Measurements from ENCODE around the gene LAPTM4A.
"Not testable (repeated sequence)": the region's sequence is repeated elsewhere in the genome, so short reads cannot be mapped to it uniquely, and the experiment has no call there.

Gene LAPTM4A

DNA sequence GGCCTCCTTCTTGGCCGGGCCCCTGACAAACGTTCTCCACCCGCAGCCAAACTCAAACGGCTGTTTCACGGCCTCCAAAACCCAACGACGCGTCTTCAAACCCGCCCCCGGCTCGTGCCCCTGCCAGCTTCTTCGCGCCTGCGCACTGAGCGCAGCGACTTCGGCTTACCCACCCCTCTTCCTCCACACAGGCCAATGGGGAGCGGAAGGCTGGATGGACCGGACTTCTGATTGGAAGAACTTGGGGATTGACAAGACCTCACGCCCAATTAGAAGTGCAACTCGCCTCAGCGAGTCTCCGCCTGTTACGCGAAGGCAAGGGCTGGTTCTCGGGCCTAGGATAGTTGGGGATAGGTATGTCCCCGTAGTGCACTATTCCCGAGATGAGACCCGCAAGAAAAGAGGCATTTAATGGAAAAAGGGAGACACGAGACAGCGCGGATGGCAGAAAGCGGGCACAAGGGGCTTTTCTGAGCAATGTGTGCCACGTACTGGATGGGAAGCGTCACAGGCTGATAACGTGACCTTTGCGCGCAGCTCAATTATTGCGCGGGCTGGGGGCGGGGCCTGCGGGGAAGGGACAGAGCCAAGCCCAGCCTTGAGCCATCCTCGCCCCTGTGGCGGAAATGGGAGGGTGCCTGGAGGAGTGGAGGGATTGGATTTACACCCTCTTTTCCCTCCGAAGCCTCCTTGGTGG is at the start of gene LAPTM4A:
Gene LAPTM4A, minus strand, starts transcription at position 97 of the 697 bp plus-strand sequence. CDS start 108 bp downstream, outside the sequence.
- DNase-seq (ENCODE audit: low spot score) = peak; percentile 99

DNA sequence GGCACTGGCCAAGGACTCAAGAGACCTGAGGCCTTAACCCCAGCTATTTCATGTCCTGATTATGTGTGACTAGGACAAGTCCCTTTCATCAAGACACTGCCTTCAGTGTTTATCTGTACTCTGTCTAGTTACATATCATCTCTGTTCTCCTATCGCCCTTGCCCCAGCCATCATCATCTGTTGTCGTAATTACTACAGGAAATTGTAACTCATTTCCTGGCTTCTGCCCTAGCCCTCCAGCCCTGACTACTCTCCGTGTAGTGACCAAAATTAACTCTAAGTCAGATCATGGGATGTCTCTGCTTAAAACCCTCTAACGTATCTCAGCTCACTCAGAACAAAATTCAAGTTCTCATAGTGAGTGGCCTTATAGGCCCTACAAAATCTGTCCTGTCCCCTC is 49.3 kb upstream of the LAPTM4A start:
- no peak for DNase-seq (ENCODE audit: low spot score)

DNA sequence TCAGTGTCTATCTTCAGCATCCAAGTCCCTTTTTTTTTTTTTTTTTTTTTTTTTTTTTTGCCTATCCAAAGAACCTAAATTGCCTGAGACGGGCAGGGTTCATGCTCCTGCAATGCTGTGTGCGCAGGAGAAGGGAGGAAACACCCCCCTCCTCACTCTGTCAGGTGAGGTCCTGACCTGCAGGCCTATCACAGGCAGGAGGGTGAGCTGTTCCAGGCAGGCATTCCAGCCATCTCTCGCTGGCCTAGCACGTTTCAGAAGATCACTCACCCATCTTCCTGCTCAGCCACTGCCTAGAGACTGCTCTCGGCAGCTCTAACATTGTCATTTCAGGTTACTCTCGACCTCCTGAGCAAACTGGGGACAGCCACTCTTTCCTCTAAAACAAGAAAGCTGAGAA is 48.4 kb upstream of the LAPTM4A start:
- no peak for DNase-seq (ENCODE audit: low spot score)

DNA sequence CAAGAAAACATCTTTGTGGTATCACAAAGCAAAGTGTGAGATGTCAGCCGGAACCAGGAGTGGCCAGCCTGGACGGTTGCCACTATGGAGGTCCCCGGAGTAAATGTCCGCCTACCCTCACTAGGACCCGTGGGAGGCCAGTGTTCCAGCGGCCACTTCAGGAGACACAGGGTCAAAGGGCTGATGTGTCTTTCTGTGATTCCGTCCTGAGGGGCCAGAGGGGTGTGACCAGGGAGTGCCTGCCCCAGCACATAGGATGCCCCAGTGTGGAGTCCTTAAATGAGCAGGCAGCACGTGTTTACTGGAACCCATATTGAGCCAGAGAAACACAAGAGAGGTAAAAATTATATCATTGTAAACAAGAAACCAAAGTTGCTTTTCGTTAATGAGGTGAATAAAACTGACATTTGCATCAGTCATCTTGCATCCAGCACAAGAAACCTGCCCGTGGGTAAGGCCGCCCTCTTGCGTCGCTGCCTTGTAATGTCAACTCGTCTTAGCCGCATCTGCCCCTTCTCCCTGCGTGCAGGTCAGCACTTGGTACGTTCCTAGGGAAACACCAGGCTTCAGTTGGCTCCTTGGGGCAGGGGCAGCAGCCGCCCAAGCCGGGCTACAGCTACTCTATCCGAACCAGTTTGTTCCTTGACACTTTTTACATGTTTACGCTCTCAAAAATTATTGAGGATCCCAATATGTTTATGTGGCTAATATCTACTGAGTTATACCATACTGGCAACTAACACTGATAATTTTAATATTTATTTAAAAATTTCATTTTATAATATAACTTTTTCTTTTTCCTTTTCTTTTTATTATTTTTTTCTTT is 46.7 kb upstream of the LAPTM4A start:
- peak; percentile 88 for DNase-seq (ENCODE audit: low spot score)

DNA sequence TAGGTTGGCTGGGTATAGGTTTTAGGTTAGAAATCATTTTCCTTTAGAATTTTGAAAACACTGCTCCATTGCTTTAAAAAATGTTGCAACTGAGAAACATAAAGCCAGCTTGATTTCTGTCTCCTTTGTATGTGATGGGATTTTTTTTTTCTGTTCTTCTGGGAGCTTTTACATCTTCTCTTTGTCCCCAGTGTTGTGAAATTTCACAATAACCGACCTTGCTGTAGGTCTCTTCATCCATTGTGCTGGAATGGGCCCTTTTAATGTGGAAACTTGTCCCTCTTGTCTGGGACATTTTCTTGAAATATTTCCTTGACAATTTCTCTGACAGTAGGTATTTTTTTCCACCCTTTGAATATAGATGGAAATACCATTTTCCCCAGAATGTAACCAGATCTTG is 44.0 kb upstream of the LAPTM4A start:
- DNase-seq (ENCODE audit: low spot score) = no peak

DNA sequence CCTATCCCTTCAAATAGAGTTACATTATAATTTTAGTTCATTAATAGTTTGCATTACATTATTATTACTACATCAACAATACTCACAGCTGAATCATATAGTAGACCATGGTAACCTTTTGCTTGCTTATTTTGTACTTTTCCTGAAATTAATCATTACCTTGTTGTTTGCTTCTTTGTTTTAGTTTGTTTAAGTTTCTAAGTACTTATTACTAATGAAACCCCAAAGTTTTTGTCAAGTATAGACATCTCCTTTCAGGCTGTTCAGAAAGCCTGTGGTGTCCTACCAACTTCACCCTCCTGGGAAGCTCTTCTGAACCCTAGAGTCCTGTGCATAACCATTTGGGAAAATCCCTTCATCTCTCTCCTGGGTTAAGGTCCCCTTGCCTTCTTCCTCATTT is 43.5 kb upstream of the LAPTM4A start:
- no peak for DNase-seq (ENCODE audit: low spot score)

DNA sequence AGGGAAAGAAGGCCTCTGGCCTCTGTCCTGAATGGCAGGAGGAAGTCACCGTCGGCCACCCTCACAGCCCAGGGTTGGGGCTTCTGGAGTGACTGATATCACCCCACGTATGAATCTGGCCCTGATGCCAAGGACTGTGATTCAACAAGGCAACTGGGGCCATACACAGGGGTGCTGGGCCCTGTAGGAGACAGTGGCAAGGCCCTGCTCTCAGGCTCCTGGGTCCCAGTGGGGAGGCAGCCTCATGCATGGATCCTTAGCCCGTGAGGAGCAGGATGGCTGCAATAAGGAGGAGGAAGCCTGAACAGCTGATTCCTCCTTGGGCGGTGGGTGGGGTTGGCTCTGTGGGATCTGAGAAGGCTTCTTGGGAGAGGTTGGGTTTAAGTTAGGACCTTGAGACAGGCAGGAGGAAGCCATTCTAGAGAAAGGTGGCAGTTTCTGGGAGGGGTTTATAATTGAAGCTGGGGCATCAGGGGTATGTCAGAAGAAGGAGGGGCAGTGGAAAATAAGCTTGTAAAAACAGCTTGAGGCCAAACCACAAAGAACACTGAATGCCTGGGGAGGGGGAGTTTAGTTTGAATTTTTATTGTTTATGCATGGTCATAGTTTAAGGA is 42.8 kb upstream of the LAPTM4A start:
- DNase-seq (ENCODE audit: low spot score) = no peak

DNA sequence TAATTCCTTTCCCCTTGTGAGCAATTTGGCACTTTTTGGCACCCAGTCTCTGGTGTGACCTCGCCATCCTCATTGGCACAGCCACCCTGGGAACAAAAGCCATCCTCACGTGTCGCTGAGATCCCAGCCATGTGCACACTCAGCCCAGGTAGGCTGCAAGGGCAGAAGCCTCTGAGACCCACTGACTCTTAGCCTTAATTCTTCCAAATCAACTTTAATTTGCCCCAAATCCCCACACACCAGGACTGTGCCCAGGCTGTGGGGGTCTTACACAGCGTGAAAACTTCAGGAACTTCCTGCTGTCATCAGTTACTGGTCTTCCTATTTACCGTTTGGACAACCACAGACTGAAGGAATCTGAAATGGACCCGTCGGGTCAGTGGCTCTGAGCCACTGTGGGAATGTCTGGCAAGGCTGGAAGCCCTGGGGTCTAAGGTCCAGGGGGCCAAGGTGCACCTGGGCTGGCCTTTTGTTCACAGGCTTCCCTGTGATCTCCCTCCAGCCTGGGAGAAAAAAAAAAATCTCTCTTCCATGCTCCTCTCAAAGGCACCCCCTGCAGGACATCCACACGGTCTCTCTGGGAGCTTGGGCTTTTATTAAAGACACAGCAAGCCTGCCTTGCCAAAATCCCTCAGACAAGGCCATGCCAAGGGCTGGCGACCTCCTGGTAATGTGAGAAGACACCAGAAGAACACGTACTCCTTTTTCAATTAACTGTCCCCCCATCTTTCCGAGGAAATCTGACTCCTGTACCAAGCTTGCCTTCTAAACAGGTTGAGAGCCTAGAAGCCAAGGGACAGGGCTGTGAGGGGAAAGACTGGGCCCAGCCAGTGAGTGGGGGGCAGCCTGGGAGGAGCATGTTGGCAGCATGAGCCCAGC is 42.1 kb upstream of the LAPTM4A start:
- DNase-seq (ENCODE audit: low spot score) = no peak

DNA sequence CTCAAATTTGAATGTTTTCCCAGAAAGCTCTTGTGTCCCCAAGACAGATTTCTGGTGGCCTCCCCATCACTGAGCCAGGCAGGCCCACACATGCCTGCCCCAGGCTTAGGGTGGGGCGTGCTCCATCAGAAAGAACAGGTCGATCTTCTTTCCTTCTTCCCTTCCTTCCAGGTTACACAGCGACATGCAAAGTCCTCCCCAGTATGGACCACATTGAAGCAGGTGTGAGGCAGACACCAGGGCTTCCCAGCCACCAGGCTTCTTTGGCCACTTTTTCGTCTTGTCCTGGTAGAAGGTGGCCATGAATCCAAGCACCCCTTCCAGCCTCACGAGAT is 41.4 kb upstream of the LAPTM4A start:
- no peak for DNase-seq (ENCODE audit: low spot score)

DNA sequence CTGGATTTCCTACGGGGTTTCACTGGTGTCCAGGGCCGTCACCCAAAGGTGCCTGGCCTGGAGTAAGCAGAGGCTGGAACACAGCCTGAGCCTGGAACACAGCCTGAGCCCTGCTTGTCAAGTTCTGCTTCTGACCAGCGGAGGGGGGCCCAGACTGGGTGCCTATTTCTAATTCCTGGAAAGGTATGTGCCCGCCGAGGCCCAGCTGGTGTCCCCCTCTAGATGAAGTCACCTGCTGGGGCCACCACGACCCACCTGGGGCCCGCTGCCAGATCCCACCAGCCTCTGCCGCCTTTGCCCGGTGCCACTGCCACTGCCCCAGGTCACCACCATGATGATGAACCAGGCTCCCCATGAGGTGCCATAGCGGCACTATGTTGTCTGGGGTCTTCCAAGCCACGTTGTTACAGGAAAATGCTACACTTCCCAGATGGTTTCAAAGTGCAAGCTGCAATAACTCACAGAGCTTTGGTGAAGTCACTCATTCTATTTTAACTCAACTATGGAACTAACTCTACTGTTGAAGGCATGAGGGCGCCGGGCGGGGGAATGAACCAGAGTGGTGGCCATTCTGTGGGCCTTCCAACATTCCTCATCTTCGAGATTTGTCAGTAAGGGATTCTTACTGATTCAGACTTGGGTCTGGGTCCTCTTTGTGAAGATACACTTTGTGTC is 40.9 kb upstream of the LAPTM4A start:
- no peak for DNase-seq (ENCODE audit: low spot score)

DNA sequence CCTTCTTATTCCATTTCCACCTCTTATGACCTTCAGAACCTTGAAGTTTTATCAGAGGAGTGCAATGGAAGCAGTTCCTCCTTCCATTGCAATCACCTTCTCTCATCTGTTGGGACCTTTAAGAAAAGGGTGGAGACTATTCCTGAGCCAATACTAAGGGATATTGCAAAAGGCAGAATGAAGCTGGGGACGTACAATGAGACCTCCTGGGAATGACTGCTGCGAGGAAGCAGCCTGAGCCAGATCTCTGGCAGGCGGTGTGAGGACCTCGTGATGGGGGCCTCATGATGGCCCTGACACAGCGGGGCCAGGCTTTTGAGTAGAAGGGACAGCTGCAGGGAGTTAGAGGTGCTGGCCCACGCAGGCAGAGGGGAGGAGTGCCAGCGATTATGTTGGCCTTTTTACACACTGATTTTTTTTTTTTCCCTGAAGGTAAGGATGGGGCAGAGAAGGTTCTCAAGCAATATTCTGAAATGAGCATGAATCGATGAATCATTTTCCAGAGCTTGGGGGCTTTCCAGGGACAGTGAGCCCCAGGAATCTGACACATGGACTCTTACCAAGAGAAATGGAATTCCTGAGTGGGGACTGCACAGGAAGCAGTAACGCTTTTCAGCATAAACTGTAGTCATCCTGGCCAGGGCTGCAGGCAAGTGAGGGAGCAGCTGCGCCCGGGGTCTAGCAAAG is 40.0 kb upstream of the LAPTM4A start:
- peak; percentile 86 for DNase-seq (ENCODE audit: low spot score)

DNA sequence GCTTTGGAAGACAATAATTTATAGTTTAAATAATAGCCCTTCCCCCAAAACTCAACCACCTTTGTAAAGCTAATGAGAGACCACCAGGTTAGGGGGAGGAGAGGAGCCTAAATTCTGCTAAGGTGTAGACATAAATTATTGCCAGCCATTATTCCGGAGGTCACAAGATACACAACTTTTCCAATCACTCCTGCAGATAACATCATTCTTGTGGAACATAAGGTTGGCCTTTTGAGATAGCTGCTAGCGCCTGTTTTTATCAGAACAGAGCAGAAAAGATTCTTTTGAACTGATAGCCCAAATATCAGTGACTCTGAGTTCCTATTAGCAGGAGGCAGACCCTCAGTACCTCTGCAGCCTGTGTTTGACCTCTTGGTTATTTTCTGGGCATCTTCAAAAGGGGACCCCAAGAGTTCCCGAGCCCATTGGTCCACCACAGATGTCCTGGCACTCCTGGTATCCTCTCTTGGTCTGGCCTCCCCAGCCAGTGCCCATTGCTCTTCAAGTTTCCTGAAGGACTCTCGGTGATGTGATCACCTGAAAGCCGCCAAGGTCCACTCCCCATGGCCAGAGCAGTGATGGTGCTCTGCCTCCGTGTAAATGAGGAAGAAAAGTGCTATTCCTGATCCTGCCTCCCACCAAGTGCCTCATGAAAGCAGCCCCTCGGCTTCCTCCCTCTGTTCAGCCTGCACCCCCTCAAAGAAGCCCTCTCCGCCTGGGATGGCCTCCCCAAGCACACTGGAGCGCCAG is 38.5 kb upstream of the LAPTM4A start:
- no peak for DNase-seq (ENCODE audit: low spot score)

DNA sequence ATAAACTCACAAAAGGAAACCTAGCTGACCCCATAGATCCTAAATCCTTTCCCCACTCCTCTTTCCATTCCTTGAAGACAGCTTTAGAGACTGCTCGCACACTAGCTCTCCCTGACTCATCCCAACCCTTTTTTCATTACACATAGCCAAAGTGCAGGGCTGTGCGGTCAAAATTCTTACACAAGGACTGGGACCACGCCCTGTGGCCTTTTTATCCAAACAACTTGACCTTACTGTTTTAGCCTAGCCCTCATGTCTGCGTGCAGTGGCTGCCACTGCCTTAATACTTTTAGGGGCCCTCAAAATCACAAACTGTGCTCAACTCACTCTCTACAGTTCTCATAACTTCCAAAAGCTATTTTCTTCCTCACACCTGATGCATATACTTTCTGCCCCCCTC is 34.5 kb upstream of the LAPTM4A start:
- not testable (repeated sequence) for DNase-seq (ENCODE audit: low spot score)

DNA sequence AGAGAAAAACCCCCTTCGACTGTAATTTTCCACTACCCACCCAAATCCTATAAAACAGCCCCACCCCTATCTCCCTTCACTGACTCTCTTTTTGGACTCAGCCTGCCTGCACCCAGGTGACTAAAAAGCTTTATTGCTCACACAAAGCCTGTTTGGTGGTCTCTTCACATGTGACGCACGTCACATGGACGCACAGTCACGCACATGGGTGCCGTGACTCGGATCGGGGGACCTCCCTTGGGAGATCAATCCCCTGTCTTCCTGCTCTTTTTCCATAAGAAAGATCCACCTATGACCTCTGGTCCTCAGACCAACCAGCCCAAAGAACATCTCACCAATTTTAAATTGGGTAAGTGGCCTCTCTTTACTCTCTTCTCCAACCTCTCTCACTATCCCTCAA is 31.4 kb upstream of the LAPTM4A start:
- DNase-seq (ENCODE audit: low spot score) = not testable (repeated sequence)

DNA sequence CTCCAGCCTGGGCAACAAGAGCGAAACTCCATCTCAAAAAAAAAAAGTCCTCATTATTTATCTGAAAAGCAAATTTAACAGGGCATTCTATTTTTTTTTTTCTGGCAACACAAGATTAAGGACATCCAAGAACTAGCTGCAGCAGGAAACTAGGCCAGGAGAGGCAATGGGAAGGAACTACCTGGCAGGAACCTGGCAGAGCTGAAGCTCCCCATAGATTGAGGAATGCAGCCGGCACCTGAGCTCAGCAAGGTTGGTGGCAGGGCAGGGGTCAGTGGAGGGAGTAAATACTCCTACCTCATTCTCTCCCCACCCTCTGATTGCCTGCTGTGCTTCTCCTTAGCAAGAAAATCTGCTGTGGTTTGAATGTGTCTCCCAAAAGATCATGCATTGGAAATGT is 30.4 kb upstream of the LAPTM4A start:
- DNase-seq (ENCODE audit: low spot score) = no peak

DNA sequence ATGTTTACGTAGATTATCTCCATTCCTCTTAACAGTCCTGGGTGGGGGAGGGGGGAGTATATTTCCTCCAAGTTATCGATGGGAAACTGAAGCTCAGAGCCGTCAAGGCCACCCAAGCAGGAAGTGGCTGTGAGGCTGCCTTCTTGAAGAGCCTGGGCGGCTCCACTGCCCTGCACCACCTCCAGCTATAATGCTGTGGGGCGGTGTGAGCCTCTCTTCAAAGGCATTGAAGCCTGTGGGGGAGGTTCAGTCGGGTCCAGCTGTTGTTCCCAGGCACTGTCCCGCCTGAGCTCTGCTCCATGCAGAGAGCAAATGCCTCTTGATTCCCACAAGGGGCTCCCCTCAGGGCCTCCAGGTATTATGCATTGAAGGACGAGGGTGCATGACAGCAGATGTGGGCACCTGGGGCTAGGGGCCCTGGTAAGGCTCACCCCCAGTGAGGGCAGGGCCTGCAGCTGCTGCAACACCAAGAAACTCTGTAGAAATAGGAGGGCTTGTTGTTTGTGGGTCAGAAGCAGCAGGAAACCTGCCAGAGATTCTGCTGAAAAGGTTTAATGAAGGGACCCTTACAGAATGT is 29.5 kb upstream of the LAPTM4A start:
- no peak for DNase-seq (ENCODE audit: low spot score)

DNA sequence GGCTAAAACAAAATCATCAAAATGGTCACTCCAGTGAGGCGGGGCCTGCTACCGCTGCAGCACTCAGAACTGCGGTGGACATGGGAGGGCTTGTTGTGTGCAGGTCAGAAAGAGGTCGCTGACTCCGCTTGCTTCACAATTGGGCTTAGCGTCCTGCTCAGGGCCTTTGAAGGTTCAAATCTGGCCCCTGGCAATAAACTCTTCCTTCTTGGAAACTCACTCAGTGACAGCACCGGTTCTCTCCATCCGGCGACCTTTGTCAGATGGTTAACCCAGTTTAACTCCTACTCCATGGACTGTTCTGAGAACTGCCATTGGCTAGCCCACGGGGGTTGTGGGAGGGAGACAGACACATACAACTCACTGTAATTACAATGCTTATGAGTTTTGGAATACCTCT is 29.0 kb upstream of the LAPTM4A start:
- no peak for DNase-seq (ENCODE audit: low spot score)

DNA sequence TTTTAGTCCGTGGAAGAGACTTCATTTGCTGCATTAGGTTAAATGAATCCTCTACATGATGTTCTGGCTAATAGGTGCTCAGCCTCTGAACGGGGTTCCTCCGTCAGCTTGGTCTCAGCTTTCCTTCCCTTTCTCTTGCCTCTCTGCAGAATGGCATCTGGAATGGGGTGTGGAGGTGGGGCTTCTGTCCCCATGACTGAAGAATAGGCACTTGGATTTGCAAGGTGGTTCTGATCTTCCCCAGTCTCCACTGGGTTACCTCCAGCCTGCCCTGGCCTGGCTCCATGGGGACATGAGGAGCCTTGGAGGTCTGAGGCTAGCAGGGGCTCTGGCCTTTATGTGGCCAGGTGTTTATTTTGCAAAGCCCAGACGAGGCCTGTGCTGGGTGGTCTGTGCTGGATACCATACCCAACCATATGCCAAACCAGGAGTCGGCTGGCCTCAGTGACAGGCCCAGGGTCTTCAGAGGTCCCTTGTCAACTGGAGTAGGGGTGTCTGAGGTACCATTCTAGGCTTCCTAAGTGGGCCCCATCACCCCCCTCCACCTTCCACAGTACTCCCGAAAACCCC is 28.2 kb upstream of the LAPTM4A start:
- DNase-seq (ENCODE audit: low spot score) = no peak

DNA sequence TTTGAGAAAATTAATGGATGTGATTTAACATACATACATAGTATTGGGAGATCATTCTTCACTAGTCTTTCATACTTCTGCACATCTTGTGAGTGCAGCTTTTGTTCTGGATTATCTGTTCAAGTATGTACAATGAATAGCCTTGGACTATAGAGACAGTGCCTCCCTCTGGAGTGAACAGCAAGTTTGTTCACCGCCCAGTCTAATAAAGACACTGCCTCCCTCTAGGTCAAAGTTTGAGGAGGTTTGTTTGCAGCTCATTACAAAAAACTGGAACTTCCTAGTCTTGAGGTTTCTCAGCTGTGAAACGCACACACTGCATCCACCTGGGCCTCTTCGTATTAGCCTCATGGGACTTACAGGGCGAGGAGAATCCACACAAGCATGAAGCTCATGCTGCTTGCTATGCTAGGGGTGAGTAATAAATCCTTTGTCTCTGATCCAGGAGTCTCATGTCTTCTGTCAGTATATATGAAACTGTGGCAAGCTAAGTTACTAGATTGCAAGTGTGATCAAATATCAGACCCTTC is 26.0 kb upstream of the LAPTM4A start:
- DNase-seq (ENCODE audit: low spot score) = no peak
